Measurements from ENCODE around the gene TTLL8.

Gene TTLL8

GRCh38 chr22:50046019-50046415, 12.1 kb downstream of the TTLL8 start:
- DNase-seq (ENCODE audit: insufficient read length, low spot score) (no peak), FAIRE-seq (no peak)

DNA sequence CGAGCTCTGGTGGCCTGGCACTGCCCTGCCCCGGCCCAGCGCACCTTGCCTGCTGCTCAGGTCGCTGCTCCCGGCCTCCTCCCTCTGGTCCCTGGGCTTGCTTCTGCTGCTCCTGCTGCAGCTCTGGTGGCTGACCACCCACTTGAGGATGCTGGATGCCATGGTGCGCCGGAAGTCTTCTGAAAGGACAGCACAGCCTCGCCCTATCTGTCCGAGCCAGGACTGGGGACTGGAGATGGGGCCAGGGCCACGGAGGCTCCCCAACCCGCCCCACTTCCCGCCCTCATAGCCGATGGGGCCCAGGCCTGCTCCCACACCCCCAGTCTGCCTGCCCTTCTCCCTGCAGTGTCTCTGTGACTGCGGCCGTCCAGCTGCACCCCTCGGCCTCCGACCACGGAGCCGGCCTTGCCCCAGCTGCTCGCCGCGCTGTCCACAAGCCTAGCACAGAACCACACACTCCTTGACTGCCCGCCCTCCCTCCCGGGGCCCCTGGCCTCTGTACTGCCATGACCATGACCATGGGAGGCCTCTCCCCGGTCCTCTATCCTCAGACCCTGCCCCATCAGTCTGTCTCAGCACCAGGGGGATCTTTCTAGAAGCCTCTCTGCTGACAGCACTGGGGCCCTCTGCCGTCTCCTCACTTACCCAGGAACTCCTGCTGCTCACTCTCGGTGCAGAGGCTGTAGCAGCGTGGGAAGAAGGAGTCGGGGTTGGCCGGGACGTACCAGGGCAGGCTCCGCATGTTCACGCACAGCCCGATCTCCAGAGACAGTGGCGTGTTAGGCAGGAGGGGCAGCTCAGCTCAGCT, 12.7 kb downstream of the TTLL8 start:
- FAIRE-seq (no peak), DNase-seq (ENCODE audit: insufficient read length, low spot score) (no peak)

DNA sequence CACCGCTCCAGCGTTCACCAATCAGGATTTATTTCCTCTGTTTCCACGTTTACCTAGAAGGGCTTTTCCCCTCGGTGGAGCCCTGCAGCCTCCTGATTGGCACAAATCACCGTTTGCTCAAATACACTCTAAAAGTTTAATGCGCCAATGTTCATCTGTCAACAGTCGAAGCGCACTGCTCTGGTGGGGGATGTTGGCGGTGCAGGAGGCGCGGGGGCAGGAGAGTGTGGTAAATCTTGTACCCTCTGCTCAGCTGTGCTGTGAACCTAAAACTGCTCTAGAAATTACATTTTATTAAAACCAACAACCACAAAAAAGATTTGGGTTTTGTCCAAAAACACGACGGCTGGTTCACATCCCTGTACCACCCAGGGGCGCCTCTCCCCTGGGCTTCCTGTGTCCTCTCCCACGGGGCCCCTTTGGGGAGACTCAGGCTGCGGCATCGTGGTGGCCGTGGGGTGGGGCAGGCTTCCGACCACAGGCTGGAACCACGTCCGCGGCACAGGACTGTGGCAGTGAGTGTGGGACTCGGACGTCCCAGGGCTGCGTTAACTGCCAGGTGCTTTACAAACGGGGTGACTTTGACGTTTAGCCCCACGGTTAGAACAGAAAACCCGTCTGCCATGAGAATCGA, 13.5 kb downstream of the TTLL8 start:
- FAIRE-seq (no peak), DNase-seq (ENCODE audit: insufficient read length, low spot score) (no peak)

DNA sequence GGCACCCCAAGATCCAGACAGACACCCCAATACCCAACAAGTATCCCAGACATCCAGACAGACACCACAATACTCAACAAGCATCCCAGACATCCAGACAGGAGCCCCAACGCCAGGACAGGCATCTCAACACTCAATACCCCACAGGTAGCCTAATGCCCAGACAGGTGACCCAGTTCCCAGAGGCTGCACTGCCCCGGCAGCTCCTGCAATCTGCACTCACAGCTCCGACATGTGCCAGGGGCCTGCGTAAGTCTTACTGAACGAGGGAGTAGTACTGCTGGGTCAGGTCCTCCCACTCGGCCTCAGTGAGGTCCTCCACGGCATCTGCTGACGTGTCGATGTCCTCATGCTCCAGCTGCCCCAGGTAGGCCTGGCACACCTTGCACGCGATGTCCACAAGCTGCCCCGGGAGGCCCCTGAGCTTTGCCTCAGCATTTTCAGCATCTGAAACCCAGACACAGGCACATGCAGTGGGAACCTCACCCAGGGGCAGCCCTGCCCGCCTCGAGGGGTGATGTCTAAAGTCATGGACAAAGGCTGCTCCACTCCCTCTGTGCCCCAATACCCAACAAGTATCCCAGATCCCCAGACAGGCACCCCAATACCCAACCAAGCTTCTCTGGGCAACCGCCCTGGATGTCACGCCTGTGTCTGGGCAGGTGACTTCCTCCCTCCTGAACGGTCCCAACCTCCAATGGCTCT, 16.6 kb downstream of the TTLL8 start:
- FAIRE-seq (no peak), DNase-seq (ENCODE audit: insufficient read length, low spot score) (no peak)

- DNase-seq (ENCODE audit: insufficient read length, low spot score) (no peak), FAIRE-seq (no peak)
These were observed 17.4 kb downstream of the TTLL8 start for GRCh38 chr22:50040717-50041116.

- FAIRE-seq (peak; percentile 89), DNase-seq (ENCODE audit: insufficient read length, low spot score) (no peak)
These were observed 18.2 kb downstream of the TTLL8 start for GRCh38 chr22:50039669-50040443.

- DNase-seq (ENCODE audit: insufficient read length, low spot score): no peak
- no peak for FAIRE-seq
These were observed 21.9 kb downstream of the TTLL8 start for GRCh38 chr22:50035976-50036724.

DNA sequence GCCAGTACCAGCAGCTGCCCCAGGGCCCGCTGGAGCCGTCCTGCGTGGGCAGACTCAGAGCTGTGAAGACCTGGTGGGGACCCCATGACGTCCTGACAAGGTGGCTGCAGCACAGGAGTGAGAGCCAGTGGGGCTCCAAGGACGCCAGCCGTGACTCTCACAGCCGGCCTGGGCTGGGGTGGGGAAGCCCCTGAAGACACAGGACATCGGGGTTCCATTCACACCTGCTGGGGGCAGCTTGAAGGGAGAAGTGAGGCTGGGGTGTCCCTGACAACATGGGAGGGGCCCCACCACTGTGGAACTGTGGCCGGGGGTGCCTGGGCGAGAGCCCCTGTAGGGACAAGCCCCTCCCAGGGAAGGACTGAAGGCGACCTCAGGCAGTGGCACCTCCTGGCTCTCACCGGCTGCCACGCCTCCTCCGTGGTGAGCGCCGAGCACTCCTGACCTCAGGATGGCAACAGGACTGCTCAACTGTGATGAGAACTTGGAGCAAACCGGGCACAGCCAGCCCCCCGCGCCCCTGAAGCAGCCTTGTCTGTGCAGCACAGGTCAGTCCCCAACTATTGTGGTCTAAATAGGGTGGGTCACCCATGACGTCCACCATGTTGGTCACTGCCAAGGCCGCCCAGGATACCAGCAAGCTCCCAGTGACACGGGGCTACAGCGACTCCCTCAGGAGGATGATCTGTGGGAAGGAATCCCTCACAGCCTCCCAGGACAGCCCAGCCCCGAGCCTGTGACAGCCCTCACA, 22.8 kb downstream of the TTLL8 start:
- DNase-seq (ENCODE audit: insufficient read length, low spot score): no peak
- FAIRE-seq: no peak

- DNase-seq (ENCODE audit: insufficient read length, low spot score): no peak
- FAIRE-seq: no peak
These were observed 23.7 kb downstream of the TTLL8 start for GRCh38 chr22:50034126-50035081.

DNA sequence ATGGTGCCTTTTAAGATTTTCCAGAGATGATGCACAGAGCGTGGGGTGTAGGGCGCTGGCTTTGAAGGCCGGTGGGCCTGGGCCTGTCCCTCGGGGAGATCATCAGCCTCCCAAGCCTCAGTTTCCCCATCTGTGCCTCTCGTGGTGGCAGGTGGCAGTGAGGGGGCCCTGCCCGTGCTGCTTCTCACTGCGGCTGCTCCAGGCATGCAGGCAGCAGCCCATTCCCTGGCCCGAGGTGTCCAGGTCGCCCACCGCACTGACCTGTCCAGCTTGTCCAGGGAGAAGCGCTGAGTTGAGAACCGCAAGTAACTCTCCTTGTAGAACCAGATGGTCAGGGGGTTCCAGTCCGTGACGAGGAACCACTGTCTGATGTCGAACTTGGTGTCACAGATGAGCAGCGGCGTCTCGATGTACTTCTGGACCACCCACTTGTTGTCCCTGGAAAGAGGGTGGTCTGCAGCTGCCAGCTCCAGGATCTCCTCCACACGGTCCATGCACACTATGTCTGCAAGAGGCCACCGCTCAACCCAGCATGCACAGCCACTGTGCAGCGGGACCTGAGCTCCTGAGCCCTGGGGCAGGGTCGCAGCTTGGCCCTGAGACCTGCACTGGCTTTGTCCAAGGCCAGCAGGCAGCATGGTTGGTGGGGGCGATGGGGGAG, 25.0 kb downstream of the TTLL8 start:
- no peak for DNase-seq (ENCODE audit: insufficient read length, low spot score)
- FAIRE-seq: no peak

- FAIRE-seq (no peak), DNase-seq (ENCODE audit: insufficient read length, low spot score) (no peak)
These were observed 25.8 kb downstream of the TTLL8 start for GRCh38 chr22:50032109-50032871.

DNA sequence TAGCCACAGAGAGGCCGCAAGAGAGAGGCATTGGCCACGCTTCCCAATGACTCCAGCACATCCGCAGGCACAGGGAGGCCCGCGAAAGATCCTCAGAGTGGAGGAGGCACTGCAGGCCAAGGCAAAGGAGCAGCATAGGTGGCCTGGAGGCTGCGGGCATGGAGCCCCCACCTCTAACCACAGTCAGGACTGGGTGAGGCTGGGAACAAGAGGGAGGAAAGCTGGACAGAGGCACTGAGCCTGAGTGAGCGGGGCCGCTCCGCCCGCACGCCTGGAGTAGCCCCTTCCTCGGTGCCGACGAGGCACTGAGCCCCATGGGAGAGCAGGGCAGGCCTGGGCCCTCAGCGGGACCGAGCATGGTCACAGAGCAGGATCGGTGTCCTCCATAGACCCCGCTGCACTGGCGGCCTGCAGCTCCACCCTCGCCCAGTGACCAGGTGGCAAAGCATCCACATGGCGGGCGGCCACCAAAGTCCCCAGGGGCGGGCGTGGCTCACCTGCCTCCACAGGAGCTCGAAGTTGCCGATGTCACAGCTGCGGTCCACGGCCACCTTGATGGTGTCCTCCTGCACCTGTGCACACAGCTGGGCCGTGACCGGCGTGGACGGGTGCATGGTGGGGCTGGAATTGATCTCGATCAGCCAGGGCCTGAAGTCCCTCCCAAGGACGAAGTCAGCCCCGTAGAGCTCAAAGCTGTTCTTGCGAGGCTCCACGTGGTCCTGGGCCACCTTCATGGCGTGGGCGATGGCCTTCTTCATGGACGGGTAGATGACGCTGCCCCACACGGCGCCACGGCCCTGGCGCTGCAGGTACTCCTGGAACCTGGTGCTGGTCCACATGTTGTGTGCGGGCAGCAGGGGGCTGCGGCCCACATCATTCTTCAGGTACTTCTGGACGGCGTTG, 26.7 kb downstream of the TTLL8 start:
- FAIRE-seq (no peak), DNase-seq (ENCODE audit: insufficient read length, low spot score) (no peak)

DNA sequence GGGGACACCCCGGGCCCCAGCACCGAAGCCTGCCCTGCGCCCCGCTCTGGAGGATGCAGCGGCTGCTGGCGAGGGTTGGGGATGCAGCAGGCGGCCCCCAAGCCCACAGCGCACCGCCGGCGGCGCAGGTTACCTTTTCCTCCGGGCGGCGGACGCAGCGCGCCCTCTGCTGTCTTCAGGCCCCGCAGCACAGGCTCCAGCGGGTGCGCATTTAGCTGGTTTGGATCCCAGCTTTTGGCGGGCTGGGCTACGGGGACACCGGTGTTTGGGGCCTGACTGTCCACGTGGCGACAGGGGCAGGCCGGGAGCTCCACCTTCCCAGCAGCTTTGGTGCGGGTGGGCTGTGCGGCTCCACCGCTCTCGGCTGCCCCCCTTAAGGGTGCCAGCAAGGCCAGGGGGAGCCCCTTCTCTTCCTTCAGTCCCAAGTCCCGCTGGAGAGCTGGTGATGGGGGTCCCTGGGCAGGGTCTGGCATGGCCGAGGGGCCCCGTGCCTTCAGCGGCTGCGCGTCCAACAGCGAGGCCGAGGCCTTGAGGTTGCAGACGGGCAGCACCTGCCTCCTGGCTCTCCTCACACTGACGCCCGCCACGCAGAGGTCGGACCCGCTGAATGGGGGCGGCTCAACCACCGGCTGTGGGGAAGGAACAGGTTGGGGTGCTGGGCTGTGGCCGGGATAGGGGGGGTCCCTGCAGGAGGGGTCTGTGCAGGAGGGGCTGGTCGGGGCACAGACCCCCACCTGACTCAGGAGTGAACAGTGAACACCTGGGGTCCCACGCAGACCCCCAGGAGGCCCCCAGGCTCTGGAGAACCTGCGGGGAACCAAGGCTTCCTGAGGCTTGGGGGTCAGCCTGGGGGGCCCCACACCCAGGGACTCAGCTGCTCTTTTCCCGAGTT, 27.6 kb downstream of the TTLL8 start:
- DNase-seq (ENCODE audit: insufficient read length, low spot score) (peak; percentile 76), FAIRE-seq (no peak)

DNA sequence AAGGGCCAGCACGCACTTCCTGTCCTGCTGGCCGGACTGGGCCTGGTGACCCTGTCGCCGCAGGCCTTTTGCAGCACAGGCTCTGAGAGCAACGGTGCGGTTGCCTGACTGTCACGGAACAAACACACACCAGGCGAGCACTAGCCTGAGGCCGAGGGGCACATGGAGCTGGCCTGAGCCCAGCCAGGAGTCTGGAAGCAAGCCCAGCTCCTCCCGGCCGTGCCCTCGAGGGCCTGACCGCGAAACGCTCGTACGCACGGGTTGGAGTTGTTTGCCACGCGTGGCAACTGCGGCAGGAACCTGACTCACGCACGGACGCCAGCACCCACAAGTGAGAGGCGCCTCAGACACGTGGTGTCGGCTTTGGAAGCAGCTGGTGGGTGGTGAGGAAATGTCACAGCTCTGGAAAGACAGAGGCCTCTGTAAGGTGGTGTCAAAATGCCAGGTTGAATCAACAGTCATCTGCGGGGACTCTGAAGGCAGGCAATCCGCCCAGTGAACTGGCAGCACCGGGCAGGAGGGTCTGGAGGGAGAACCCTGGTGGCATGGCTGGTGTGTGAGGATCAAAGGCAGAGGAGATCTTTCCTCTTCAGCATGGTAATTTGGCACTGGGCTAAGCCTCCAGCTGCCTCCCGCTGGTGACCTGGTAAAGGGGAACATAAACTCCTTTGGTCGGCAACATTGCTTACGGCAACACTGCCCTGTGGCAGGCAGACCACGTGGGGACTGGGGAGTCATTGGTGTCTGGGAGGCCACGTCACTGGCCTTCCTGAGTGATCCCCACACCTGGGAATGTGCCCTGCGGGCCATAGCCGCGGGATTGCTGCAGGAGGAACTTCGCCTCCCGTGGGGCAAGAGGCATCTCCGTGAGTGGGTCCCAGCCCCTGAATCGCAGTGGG, 30.2 kb downstream of the TTLL8 start:
- DNase-seq (ENCODE audit: insufficient read length, low spot score) (no peak), FAIRE-seq (no peak)

Measured in HTR-8/SVneo (cell line).